SH-SY5Y (cell line): ENCODE measurements around the gene INTS11.

Source experiments
- GATA2 ChIP-seq: IDR thresholded peaks from 2 replicates; pipeline ENCODE4 v1.6.1; 2011; ENCODE audit warnings: mild to moderate bottlenecking, low read depth, low read length
- GATA3 ChIP-seq: IDR thresholded peaks from 2 replicates; pipeline ENCODE4 v1.6.1; 2011; ENCODE audit warnings: low read depth, mild to moderate bottlenecking, low read length, moderate library complexity

DNA sequence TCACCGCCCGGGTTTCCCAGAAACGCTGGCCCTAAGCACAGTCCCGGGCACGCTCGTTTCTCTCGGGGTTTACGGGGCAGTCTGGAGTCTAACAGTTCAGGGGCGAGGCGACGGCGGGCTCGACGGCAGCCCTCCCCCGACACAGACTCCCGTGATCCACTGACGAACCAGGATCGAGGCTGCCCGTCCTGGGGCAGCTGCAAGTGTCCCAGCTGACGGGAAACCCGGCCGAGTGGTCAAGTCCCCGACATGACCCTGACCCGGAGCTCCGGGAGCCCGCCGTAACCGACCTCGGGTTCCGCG lies 51.3 kb downstream of the INTS11 start:
- TF ChIP-seq GATA3 (no peak), GATA2 (no peak)
